HPDE6-E6E7 (cell line): ENCODE measurements around the gene ADCYAP1R1.
"Not testable (repeated sequence)": the region's sequence is repeated elsewhere in the genome, so short reads cannot be mapped to it uniquely, and the experiment has no call there.

ENCODE experiments used
- DNase-seq: peaks from one replicate; pipeline ENCODE4 v3.0.0; 2011; ENCODE audit warnings: missing footprints; ENCODE audit errors: extremely low spot score

ADCYAP1R1 gene

DNA sequence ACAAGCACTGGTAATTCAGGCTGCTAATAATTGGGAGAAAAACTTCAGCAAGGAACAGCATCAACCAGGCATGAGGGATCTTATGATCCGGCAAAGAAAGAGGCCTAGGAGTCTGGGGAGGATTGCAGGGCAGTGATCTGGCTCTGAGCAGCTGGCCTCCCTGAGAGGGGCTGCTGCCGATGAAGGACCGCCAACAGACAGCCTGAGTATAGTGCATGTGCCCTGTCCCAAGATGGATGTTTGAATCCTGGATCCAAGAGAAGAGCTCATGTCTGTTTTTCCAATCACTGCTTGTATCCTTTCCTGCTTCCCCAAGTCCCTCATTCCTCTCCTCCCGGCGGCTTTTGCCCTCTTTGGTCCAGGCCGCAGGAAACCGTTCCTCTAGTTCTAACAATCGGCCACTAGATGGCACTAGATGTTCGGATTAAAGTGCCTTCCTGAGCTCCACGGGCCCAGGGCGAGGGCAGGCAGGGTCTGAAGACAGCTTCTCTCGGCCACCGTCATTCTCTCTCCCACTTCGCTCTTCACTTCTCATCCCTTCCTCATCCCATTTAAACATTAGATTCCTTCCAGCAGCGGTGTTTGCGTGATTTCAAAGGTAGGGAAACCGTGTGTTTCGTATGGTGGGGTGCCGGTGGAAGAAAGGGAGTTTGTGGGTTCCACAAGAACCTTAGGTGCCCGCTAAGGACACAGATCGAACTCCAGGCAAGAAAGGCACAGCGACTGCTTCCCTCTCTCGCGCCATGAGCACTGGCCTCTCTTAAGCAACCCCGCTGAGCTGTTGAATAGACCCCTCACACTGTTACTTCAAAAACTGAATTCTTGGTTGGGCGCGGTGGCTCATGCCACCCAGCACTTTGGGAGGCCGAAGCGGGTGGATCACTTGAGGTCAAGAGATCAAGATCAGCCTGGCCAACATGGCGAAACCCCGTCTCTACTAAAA, 82.4 kb downstream of the ADCYAP1R1 start:
- peak; percentile 68 for DNase-seq

DNA sequence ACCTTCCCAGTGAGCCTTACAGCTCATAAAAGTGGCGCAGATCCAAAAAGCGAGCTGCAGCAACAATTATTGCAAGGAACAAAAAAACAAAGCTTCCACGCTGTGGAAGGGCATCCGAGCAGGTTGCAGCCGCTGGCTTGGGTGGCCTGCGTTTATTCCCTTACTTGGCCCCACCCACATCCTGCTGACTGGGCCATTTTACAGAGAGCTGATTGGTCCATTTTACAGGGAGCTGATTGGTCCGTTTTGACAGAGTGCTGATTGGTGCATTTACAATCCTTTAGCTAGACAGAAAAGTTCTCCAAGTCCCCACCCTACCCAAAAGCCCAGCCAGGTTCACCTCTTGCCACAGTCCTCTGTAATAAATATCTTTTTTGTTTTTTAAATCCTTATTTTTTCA, 85.1 kb downstream of the ADCYAP1R1 start:
- no peak for DNase-seq

- DNase-seq: no peak
Observed at GRCh38 chr7:31145339-31145738, 93.2 kb downstream of the ADCYAP1R1 start.

DNA sequence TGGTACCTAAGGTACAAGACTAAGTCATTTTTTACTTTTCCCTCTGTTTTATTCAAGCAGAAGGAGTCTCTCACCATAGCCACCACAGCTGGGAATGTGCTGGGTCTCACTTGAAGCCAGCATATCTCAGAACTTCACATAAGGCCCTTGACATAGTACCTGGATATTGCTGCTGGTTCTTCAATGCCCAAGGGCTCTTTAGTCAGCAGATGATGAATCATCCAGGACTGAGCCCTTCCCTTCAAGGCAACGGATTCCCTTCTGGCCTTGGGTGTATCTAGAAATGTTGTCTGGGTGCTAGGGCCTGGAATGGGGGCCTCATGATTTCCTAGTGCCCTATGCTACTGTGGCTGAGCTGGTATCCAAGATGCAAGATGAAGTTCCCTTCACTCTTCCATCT, 93.9 kb downstream of the ADCYAP1R1 start:
- DNase-seq: no peak

- no peak for DNase-seq
Observed at GRCh38 chr7:31146538-31146937, 94.4 kb downstream of the ADCYAP1R1 start.

- DNase-seq: no peak
Observed at GRCh38 chr7:31151849-31152248, 99.7 kb downstream of the ADCYAP1R1 start.

DNA sequence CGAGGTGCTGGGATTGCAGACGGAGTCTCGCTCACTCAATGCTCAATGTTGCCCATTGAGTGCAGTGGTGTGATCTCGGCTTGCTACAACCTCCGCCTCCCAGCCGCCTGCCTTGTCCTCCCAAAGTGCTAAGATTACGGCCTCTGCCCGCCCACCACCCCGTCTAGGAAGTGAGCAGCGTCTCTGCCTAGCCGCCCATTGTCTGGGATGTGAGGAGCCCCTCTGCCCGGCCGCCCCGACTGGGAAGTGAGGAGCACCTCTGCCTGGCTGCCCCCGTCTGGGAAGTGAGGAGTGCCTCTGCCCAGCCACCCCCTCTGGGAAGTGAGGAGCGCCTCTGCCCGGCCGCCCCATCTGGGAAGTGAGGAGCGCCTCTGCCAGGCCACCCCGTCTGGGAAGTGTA, 101.2 kb downstream of the ADCYAP1R1 start:
- DNase-seq: not testable (repeated sequence)

DNA sequence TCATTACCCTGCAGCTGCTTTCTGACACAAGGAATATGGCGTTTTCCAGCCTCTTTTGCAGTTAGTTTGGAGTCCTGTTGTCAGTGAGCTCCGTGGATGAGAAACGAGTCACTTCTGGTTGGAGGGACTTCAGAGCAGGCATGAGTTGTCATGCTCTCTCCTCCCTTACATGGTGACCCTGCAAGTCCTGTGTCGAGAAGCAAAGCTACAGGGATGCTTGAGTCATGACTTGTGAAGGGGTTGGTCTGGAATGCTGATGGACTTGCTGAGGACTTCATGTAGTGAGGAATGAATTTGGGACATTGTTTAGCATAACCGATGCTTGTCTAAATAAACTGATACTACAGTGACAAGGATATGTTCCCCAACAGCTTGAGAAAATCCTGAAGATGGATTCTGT, 108.8 kb downstream of the ADCYAP1R1 start:
- no peak for DNase-seq
